Uterus (tissue), 2 donors: Measurements from ENCODE around the gene TFF1.

Source experiments
- POLR2A ChIP-seq, 2 donors: fragments of 450-650 bp; IDR thresholded peaks; one replicate each; pipeline ENCODE4 v1.6.1; 2016; ENCODE audit warnings: antibody characterized with exemption in 2 of 2, mild to moderate bottlenecking in 1 of 2, moderate library complexity in 1 of 2
- TF ChIP-seq, protein P1 (sequence below), 4 experiments: fragments of 200-600 bp in 2 of 4; fragments of 450-650 bp in 2 of 4; sonication (generic) in 2 of 4; IDR thresholded peaks; one replicate each; pipeline ENCODE4 v1.5.1; 2016 to 2019; ENCODE audit warnings: antibody characterized with exemption in 4 of 4, mild to moderate bottlenecking in 2 of 4, moderate library complexity in 1 of 4

DNA sequence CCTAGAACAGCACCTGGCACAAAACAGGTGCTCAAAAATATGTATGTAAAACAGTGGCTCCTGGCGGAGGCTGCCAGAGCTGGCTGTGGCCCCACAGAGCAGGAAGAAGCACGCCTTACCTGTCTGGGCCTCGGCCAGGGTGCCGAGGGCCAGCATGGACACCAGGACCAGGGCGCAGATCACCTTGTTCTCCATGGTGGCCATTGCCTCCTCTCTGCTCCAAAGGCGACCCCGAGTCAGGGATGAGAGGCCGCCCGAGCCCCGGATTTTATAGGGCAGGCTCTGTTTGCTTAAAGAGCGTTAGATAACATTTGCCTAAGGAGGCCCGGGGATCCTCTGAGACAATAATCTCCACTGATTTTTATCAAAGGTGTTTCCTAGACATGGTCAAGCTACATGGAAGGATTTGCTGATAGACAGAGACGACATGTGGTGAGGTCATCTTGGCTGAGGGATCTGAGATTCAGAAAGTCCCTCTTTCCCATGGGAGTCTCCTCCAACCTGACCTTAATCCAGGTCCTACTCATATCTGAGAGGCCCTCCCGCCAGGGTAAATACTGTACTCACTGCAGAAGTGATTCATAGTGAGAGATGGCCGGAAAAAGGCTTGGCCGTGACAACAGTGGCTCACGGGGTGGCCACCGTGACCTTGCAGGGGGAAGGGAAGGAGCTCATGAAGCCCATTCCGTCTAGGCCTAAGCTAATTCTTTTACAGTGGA, at the start of gene TFF1:
- no peak for TF ChIP-seq POLR2A (IDR thresholded peaks at IDR 0.05)
- TF ChIP-seq, protein P1, sequence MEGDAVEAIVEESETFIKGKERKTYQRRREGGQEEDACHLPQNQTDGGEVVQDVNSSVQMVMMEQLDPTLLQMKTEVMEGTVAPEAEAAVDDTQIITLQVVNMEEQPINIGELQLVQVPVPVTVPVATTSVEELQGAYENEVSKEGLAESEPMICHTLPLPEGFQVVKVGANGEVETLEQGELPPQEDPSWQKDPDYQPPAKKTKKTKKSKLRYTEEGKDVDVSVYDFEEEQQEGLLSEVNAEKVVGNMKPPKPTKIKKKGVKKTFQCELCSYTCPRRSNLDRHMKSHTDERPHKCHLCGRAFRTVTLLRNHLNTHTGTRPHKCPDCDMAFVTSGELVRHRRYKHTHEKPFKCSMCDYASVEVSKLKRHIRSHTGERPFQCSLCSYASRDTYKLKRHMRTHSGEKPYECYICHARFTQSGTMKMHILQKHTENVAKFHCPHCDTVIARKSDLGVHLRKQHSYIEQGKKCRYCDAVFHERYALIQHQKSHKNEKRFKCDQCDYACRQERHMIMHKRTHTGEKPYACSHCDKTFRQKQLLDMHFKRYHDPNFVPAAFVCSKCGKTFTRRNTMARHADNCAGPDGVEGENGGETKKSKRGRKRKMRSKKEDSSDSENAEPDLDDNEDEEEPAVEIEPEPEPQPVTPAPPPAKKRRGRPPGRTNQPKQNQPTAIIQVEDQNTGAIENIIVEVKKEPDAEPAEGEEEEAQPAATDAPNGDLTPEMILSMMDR (IDR thresholded peaks at IDR 0.05), result no peak
